IMR-90 (cell line): ENCODE measurements around the gene PJA1. TPM values are rescaled to one million over a fixed set of nuclear protein-coding genes. Genes with fewer than 3 reads are reported as not detected.

Experiments used
- ATAC-seq: fragments of 200-7000 bp; cut with Tn5 transposase; 2 replicates; pipeline ENCODE4 v1.9.1; 2020; ENCODE audit warnings: low read depth, mild to moderate bottlenecking, moderate library complexity
- BruUV-seq: library from RNA; stranded (reverse); fragments of 400-500 nt; replicated peaks from 2 replicates; lab custom pipeline; 2021; lab: Mats Ljungman, UMichigan
- CTCF ChIA-PET: fragments of 300-600 bp; formaldehyde crosslinking; extraction: SDS; loops from one replicate; lab custom pipeline; 2021; ENCODE audit warnings: antibody characterized with exemption; lab: Yijun Ruan, JAX
- POLR2A ChIA-PET: fragments of 300-600 bp; sonication (Branson Sonifier 250); formaldehyde crosslinking; loops from one replicate; lab custom pipeline; 2022; ENCODE audit warnings: antibody characterized with exemption; ENCODE audit not compliant: unreplicated experiment; lab: Charles Lee
- DNase-seq: peaks from one replicate; pipeline ENCODE4 v3.0.0; 2013
- H2AFZ ChIP-seq: replicated peaks from 2 replicates; pipeline ENCODE3; 2013; ENCODE audit warnings: low read length, mild to moderate bottlenecking; ENCODE audit not compliant: poor library complexity
- H2AK5ac ChIP-seq: 2 replicates; pipeline ENCODE4 v1.6.1; 2013; ENCODE audit warnings: low read depth, low read length, inconsistent platforms
- H2AK9ac ChIP-seq: replicated peaks from 2 replicates; pipeline ENCODE3; 2013; ENCODE audit warnings: mild to moderate bottlenecking, low read depth, low read length, moderate library complexity; ENCODE audit not compliant: poor library complexity
- H2BK120ac ChIP-seq: 2 replicates; pipeline ENCODE4 v1.6.1; 2013; ENCODE audit warnings: low read depth, low read length, inconsistent platforms
- H2BK15ac ChIP-seq: 3 replicates; pipeline ENCODE4 v1.6.1; 2013; ENCODE audit warnings: low read depth, low read length, inconsistent platforms
- H2BK20ac ChIP-seq: 2 replicates; pipeline ENCODE4 v1.6.1; 2013; ENCODE audit warnings: low read depth, mild to moderate bottlenecking, inconsistent platforms, low read length, moderate library complexity
- H2BK5ac ChIP-seq: 2 replicates; pipeline ENCODE4 v1.6.1; 2013; ENCODE audit warnings: mild to moderate bottlenecking, low read depth, low read length, inconsistent platforms; ENCODE audit not compliant: poor library complexity, severe bottlenecking
- H3K14ac ChIP-seq: replicated peaks from 2 replicates; pipeline ENCODE4 v1.6.1; 2013; ENCODE audit warnings: low read depth, low read length, inconsistent platforms
- H3K18ac ChIP-seq: 2 replicates; pipeline ENCODE4 v1.6.1; 2013; ENCODE audit warnings: low read depth, low read length, control low read depth
- H3K23ac ChIP-seq: 2 replicates; pipeline ENCODE4 v1.6.1; 2013; ENCODE audit warnings: low read depth, low read length, inconsistent platforms
- H3K27ac ChIP-seq: 2 replicates; pipeline ENCODE4 v1.5.1; 2013; ENCODE audit warnings: mild to moderate bottlenecking, control low read depth, low read length; ENCODE audit not compliant: insufficient read depth
- H3K27me3 ChIP-seq: 2 replicates; pipeline ENCODE4 v1.6.1; 2013; ENCODE audit warnings: low read length; ENCODE audit not compliant: control insufficient read depth, insufficient read depth
- H3K36me3 ChIP-seq: 2 replicates; pipeline ENCODE4 v1.6.1; 2013; ENCODE audit warnings: low read length, mixed read lengths; ENCODE audit not compliant: control insufficient read depth, insufficient read depth
- H3K4ac ChIP-seq: 2 replicates; pipeline ENCODE4 v1.6.1; 2013; ENCODE audit warnings: low read depth, low read length, inconsistent platforms
- H3K4me1 ChIP-seq: 2 replicates; pipeline ENCODE4 v1.6.1; 2013; ENCODE audit warnings: low read length, mixed read lengths; ENCODE audit not compliant: control insufficient read depth, insufficient read depth
- H3K4me2 ChIP-seq: 2 replicates; pipeline ENCODE4 v1.6.1; 2013; ENCODE audit warnings: low read depth, mild to moderate bottlenecking, control low read depth, low read length, moderate library complexity
- H3K4me3 ChIP-seq: 2 replicates; pipeline ENCODE4 v1.5.1; 2013; ENCODE audit warnings: low read depth, mild to moderate bottlenecking, control low read depth, low read length, moderate library complexity; ENCODE audit not compliant: insufficient read depth
- H3K56ac ChIP-seq: 2 replicates; pipeline ENCODE4 v1.6.1; 2013; ENCODE audit warnings: low read length, inconsistent platforms; ENCODE audit not compliant: insufficient read depth; ENCODE audit errors: extremely low read depth
- H3K79me1 ChIP-seq, 2 experiments: 2 replicates each; pipeline ENCODE4 v1.6.1; 2013; ENCODE audit warnings: low read length in 2 of 2, inconsistent platforms in 1 of 2, low read depth in 1 of 2
- H3K9ac ChIP-seq: 2 replicates; pipeline ENCODE4 v1.6.1; 2013; ENCODE audit warnings: low read depth, low read length, control low read depth
- H3K9me1 ChIP-seq: 2 replicates; pipeline ENCODE4 v1.6.1; 2013; ENCODE audit warnings: low read length, inconsistent platforms; ENCODE audit not compliant: insufficient read depth
- H3K9me3 ChIP-seq: 2 replicates; pipeline ENCODE4 v1.6.1; 2013; ENCODE audit warnings: low read length; ENCODE audit not compliant: control insufficient read depth, insufficient read depth
- H4K20me1 ChIP-seq: 2 replicates; pipeline ENCODE4 v1.6.1; 2013; ENCODE audit warnings: low read length, inconsistent platforms; ENCODE audit not compliant: insufficient read depth
- H4K5ac ChIP-seq: 2 replicates; pipeline ENCODE4 v1.6.1; 2013; ENCODE audit warnings: mild to moderate bottlenecking, low read depth, low read length, control low read depth
- H4K8ac ChIP-seq, 2 experiments: 2 replicates each; pipeline ENCODE4 v1.6.1; 2013; ENCODE audit warnings: low read depth in 2 of 2, low read length in 2 of 2, control low read depth in 1 of 2, inconsistent platforms in 1 of 2
- H4K91ac ChIP-seq: 2 replicates; pipeline ENCODE4 v1.6.1; 2013; ENCODE audit warnings: low read depth, low read length, inconsistent platforms; ENCODE audit not compliant: insufficient read depth
- BHLHE40 ChIP-seq: fragments of 150-350 bp; IDR thresholded peaks from 2 replicates; pipeline ENCODE4 v1.6.1; 2016; ENCODE audit warnings: mild to moderate bottlenecking, low read depth, low read length
- CHD1 ChIP-seq: IDR thresholded peaks from 2 replicates; pipeline ENCODE4 v1.6.1; 2012; ENCODE audit warnings: low read depth, low read length, improper control_type of control experiment
- MAZ ChIP-seq: IDR thresholded peaks from 2 replicates; pipeline ENCODE4 v1.6.1; 2012; ENCODE audit warnings: low read depth, mild to moderate bottlenecking, low read length, improper control_type of control experiment, moderate library complexity, borderline replicate concordance
- MXI1 ChIP-seq: IDR thresholded peaks from 2 replicates; pipeline ENCODE4 v1.6.1; 2012; ENCODE audit warnings: low read depth, mild to moderate bottlenecking, low read length, moderate library complexity, borderline replicate concordance
- RFX5 ChIP-seq: IDR thresholded peaks from 2 replicates; pipeline ENCODE4 v1.8.0; 2012; ENCODE audit warnings: low read depth, mild to moderate bottlenecking, low read length, moderate library complexity
- WGBS, 2 experiments: methylation state at CpG; one replicate each; pipeline versions ENCODE4 v1.1.5 to v1.1.7; 2013; ENCODE audit warnings: missing lambda C conversion rate in 2 of 2; ENCODE audit not compliant: insufficient read length in 1 of 2; ENCODE audit errors: extremely low coverage in 2 of 2; 5-methylcytosine and 5-hydroxymethylcytosine counted together
- dilution Hi-C: fragments of 300-500 bp; cut with HindIII; formaldehyde crosslinking; loops from one replicate; pipeline ENCODE4 v1.14.3; 2018; ENCODE audit warnings: low sequenced_read_pairs; ENCODE audit not compliant: unreplicated experiment
- in situ Hi-C: fragments of 300-500 bp; cut with MboI; formaldehyde crosslinking; loops from 3 replicates; pipeline ENCODE4 v1.14.3; 2019; ENCODE audit warnings: low sequenced_read_pairs, inconsistent platforms, mixed read lengths
- intact Hi-C: fragments of 100-400 bp; cut with micrococcal nuclease; formaldehyde crosslinking; loops from 2 replicates; pipeline ENCODE4 v1.10.0; 2022
- polyA plus RNA-seq, 3 experiments: library from polyadenylated mRNA; depleted of rRNA; stranded (reverse); fragments of >200 nt; gene quantifications; 2 replicates each; pipeline ENCODE4 v1.2.3, GENCODE V29; 2012; ENCODE audit warnings: low replicate concordance in 1 of 3
- total RNA-seq: library from RNA; depleted of rRNA; stranded (reverse); fragments of >200 nt; gene quantifications from 2 replicates; pipeline ENCODE4 v1.2.3, GENCODE V29; 2012
- TF ChIP-seq, protein P1 (sequence below): fragments of 150-350 bp; IDR thresholded peaks from 2 replicates; pipeline ENCODE4 v1.6.1; 2017; ENCODE audit warnings: mild to moderate bottlenecking, antibody characterized with exemption, low read length, low read depth

PJA1 gene
- total and polyA plus RNA-seq, 2 of the 4 experiments (the other 2 are of a cell fraction): 15.1 to 24.4 TPM

DNA sequence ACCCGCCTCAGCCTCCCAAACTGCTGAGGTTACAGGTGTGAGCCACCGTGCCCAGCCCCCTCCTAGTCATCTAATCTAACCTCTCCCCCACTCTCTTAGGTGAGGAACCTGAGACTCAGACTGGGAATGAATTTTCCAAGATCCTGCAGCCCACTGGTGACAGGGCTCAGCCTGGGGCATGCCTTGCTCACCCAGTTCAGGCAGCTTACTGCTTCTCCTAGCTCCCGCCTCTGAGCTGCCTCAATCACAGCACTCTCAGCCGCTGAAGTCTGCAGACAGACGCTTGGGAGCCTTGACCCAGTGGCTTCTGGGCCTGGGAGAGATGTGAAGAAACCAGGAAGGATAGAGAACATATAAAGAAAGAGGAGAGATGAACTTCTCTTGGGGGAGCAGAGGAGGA is 24.4 kb downstream of the PJA1 start:
- H2BK5ac ChIP-seq: no peak overlapping the region
- H3K23ac ChIP-seq: no peak overlapping the region
- ATAC-seq (no peak), DNase-seq (no peak)
- TF ChIP-seq CHD1: no peak
- TF ChIP-seq BHLHE40: no peak
- TF ChIP-seq MAZ: no peak
- TF ChIP-seq RFX5: no peak
- TF ChIP-seq, protein P1, sequence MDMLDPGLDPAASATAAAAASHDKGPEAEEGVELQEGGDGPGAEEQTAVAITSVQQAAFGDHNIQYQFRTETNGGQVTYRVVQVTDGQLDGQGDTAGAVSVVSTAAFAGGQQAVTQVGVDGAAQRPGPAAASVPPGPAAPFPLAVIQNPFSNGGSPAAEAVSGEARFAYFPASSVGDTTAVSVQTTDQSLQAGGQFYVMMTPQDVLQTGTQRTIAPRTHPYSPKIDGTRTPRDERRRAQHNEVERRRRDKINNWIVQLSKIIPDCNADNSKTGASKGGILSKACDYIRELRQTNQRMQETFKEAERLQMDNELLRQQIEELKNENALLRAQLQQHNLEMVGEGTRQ: no peak
- TF ChIP-seq MXI1: no peak
- in situ Hi-C loops (no loop called here), dilution Hi-C loops (no loop called here), intact Hi-C loops (no loop called here)
- no peaks in the 10 kb centered on the region for H4K20me1 ChIP-seq
- H2BK20ac ChIP-seq: no peak overlapping the region
- H3K4me1 ChIP-seq: peaks cover 16% of the 10 kb centered on the region
- H3K4me2 ChIP-seq: no peak overlapping the region
- no peak overlapping the region for H3K4ac ChIP-seq
- ChIA-PET POLR2A (no interaction called here), CTCF (no interaction called here)
- H3K36me3 ChIP-seq: no peaks in the 10 kb centered on the region
- H3K4me3 ChIP-seq: no peak overlapping the region
- no peak overlapping the region for H2AFZ ChIP-seq
- no peak overlapping the region for H3K14ac ChIP-seq
- H2AK5ac ChIP-seq: no peak overlapping the region
- no peak overlapping the region for H3K56ac ChIP-seq
- 55% methylated on average over 2 of the region's 5 CpGs; no CpG with 5 or more reads in 1 of the 2 experiments for WGBS, 2 experiments
- no peak overlapping the region for H3K27ac ChIP-seq
- H3K9me1 ChIP-seq: peaks cover 7% of the 10 kb centered on the region
- no peak overlapping the region for H4K5ac ChIP-seq
- no peak overlapping the region for H3K9ac ChIP-seq
- H4K8ac ChIP-seq: no peak overlapping the region
- H3K18ac ChIP-seq: no peak overlapping the region
- no peak overlapping the region for H4K91ac ChIP-seq
- H2AK9ac ChIP-seq: no peak overlapping the region
- no peaks in the 10 kb centered on the region for H3K9me3 ChIP-seq
- H2BK15ac ChIP-seq: no peak overlapping the region
- H2BK120ac ChIP-seq: no peak overlapping the region
- no TSS peak for BruUV-seq
- H3K27me3 ChIP-seq: peaks cover 5% of the 10 kb centered on the region
- H3K79me1 ChIP-seq: no peaks in the 10 kb centered on the region
